SK-N-SH (cell line): ENCODE measurements around the gene ACOT4.

Experiments used
- EP300 ChIP-seq, 2 experiments: IDR thresholded peaks; 2 replicates each; pipeline versions ENCODE4 v1.4.0 to v1.6.1; 2012; ENCODE audit warnings: borderline replicate concordance in 1 of 2, low read depth in 1 of 2, low read length in 1 of 2
- EZH2phosphoT487 ChIP-seq: fragments of 200-600 bp; sonication (generic); IDR thresholded peaks from 2 replicates; pipeline ENCODE4 v1.6.1; 2017; ENCODE audit warnings: low read depth, mixed run types, mild to moderate bottlenecking, antibody characterized with exemption, moderate library complexity, borderline replicate concordance
- GABPA ChIP-seq: IDR thresholded peaks from 2 replicates; pipeline ENCODE4 v1.4.0; 2012; ENCODE audit warnings: low read depth, mild to moderate bottlenecking
- MEF2A ChIP-seq: IDR thresholded peaks from 2 replicates; pipeline ENCODE4 v1.4.0; 2012; ENCODE audit warnings: low read depth, borderline replicate concordance
- POLR2AphosphoS5 ChIP-seq: IDR thresholded peaks from 2 replicates; pipeline ENCODE4 v1.6.1; 2012; ENCODE audit warnings: low read depth, low read length
- RFX5 ChIP-seq: IDR thresholded peaks from 2 replicates; pipeline ENCODE4 v1.6.1; 2012; ENCODE audit warnings: mild to moderate bottlenecking, improper control_type of control experiment, low read length
- SIN3A ChIP-seq: IDR thresholded peaks from 2 replicates; pipeline ENCODE4 v1.6.1; 2012; ENCODE audit warnings: low read depth, mild to moderate bottlenecking, low read length, moderate library complexity, borderline replicate concordance
- TAF1 ChIP-seq: IDR thresholded peaks from 2 replicates; pipeline ENCODE4 v1.6.1; 2012; ENCODE audit warnings: low read depth, mild to moderate bottlenecking, low read length, moderate library complexity, borderline replicate concordance
- TF ChIP-seq, protein P1 (sequence below): fragments of 200-600 bp; sonication (generic); IDR thresholded peaks from 2 replicates; pipeline ENCODE4 v1.6.1; 2017; ENCODE audit warnings: antibody characterized with exemption, mild to moderate bottlenecking, moderate library complexity
- TF ChIP-seq, protein P2 (sequence below): IDR thresholded peaks from 2 replicates; pipeline ENCODE4 v1.4.0; 2012; ENCODE audit warnings: low read depth

DNA sequence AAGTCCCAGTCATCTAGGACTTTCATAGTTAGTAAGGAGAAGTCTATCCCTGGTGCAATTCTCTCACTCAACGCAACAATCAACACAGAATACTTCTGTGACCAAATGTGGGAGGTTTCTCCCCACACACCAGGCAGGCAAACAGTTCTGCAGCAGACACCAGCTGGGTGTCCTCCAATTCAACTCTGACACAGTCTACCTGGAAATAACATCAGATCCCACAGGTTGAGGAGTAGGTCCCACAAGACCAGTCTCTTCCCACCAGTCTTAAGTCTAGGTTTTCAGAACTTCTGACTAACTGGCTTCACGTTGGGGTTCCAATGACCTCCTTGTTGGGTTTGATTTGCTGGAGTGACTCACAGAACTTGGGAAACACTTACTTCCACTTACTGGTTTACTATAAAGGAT, 35.5 kb downstream of the ACOT4 start:
- TF ChIP-seq, protein P1, sequence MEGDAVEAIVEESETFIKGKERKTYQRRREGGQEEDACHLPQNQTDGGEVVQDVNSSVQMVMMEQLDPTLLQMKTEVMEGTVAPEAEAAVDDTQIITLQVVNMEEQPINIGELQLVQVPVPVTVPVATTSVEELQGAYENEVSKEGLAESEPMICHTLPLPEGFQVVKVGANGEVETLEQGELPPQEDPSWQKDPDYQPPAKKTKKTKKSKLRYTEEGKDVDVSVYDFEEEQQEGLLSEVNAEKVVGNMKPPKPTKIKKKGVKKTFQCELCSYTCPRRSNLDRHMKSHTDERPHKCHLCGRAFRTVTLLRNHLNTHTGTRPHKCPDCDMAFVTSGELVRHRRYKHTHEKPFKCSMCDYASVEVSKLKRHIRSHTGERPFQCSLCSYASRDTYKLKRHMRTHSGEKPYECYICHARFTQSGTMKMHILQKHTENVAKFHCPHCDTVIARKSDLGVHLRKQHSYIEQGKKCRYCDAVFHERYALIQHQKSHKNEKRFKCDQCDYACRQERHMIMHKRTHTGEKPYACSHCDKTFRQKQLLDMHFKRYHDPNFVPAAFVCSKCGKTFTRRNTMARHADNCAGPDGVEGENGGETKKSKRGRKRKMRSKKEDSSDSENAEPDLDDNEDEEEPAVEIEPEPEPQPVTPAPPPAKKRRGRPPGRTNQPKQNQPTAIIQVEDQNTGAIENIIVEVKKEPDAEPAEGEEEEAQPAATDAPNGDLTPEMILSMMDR, result no peak
- TF ChIP-seq GABPA (no peak), EP300 (IDR thresholded peaks at IDR 0.05; ENCODE audit: borderline replicate concordance in 1 of 2, low read depth in 1 of 2, low read length in 1 of 2) (no peak), EZH2phosphoT487 (no peak), SIN3A (no peak), MEF2A (no peak), TAF1 (no peak), RFX5 (no peak), POLR2AphosphoS5 (no peak)
- TF ChIP-seq, protein P2, sequence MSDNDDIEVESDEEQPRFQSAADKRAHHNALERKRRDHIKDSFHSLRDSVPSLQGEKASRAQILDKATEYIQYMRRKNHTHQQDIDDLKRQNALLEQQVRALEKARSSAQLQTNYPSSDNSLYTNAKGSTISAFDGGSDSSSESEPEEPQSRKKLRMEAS, result no peak
